CD4-positive, alpha-beta T cell treated with Interleukin-17A for 4 hours (primary cell): ENCODE measurements around the gene OSBPL1A.

Experiments
- DNase-seq: peaks from one replicate; pipeline ENCODE4 v3.0.0-alpha.2; 2020; ENCODE audit warnings: mixed read lengths

The OSBPL1A gene

GRCh38 chr18:24262087-24262486, 135.5 kb downstream of the OSBPL1A start:
- DNase-seq, result no peak

- DNase-seq, result no peak
Measured at GRCh38 chr18:24259869-24260641, 137.6 kb downstream of the OSBPL1A start.

- no peak for DNase-seq
Measured at GRCh38 chr18:24254071-24254470, 143.6 kb downstream of the OSBPL1A start.

GRCh38 chr18:24249716-24250115, 147.9 kb downstream of the OSBPL1A start:
- DNase-seq, result no peak

GRCh38 chr18:24248359-24248758, 149.3 kb downstream of the OSBPL1A start:
- DNase-seq, result no peak

- no peak for DNase-seq
Measured at GRCh38 chr18:24246143-24246542, 151.5 kb downstream of the OSBPL1A start.

GRCh38 chr18:24244698-24245097, 152.9 kb downstream of the OSBPL1A start:
- DNase-seq, result no peak

- DNase-seq, result no peak
Measured at GRCh38 chr18:24243677-24244076, 153.9 kb downstream of the OSBPL1A start.

- no peak for DNase-seq
Measured at GRCh38 chr18:24239341-24239740, 158.3 kb downstream of the OSBPL1A start.

GRCh38 chr18:24238387-24238786, 159.2 kb downstream of the OSBPL1A start:
- no peak for DNase-seq

GRCh38 chr18:24234850-24235418, 162.7 kb downstream of the OSBPL1A start:
- DNase-seq, result no peak

GRCh38 chr18:24234330-24234729, 163.3 kb downstream of the OSBPL1A start:
- DNase-seq, result no peak

GRCh38 chr18:24232800-24233199, 164.8 kb downstream of the OSBPL1A start:
- DNase-seq, result no peak

- no peak for DNase-seq
Measured at GRCh38 chr18:24231773-24232735, 165.6 kb downstream of the OSBPL1A start.

- DNase-seq, result no peak
Measured at GRCh38 chr18:24230766-24231165, 166.9 kb downstream of the OSBPL1A start.

- DNase-seq, result no peak
Measured at GRCh38 chr18:24228667-24229041, 169.0 kb downstream of the OSBPL1A start.

- DNase-seq, result no peak
Measured at GRCh38 chr18:24227977-24228666, 169.5 kb downstream of the OSBPL1A start.

GRCh38 chr18:24220318-24220688, 177.3 kb downstream of the OSBPL1A start:
- DNase-seq, result no peak

- DNase-seq, result no peak
Measured at GRCh38 chr18:24219561-24220317, 177.9 kb downstream of the OSBPL1A start.

- no peak for DNase-seq
Measured at GRCh38 chr18:24214913-24215312, 182.7 kb downstream of the OSBPL1A start.

- no peak for DNase-seq
Measured at GRCh38 chr18:24214144-24214543, 183.5 kb downstream of the OSBPL1A start.

- DNase-seq, result no peak
Measured at GRCh38 chr18:24212939-24213338, 184.7 kb downstream of the OSBPL1A start.
